ENCODE measurements around the gene ICA1L.
"Not testable (repeated sequence)": the region's sequence is repeated elsewhere in the genome, so short reads cannot be mapped to it uniquely, and the experiment has no call there.

Gene ICA1L

GRCh38 chr2:202909394-202910192 lies 38.0 kb upstream of the ICA1L start:
- no peak for DNase-seq (ENCODE audit: low spot score)
- no peak for TF ChIP-seq CTCF (IDR thresholded peaks at IDR 0.05; ENCODE audit: extremely low read depth, missing control alignments)

GRCh38 chr2:202908186-202908585 lies 36.6 kb upstream of the ICA1L start:
- TF ChIP-seq CTCF (IDR thresholded peaks at IDR 0.05; ENCODE audit: extremely low read depth, missing control alignments), result no peak
- DNase-seq (ENCODE audit: low spot score), result no peak

GRCh38 chr2:202905507-202905906 lies 33.9 kb upstream of the ICA1L start:
- not testable (repeated sequence) for DNase-seq (ENCODE audit: low spot score)

- TF ChIP-seq CTCF (IDR thresholded peaks at IDR 0.05; ENCODE audit: extremely low read depth, missing control alignments), result no peak
- no peak for DNase-seq (ENCODE audit: low spot score)
These were observed 13.6 kb upstream of the ICA1L start for GRCh38 chr2:202885190-202885589.

- no peak for DNase-seq (ENCODE audit: low spot score)
These were observed 12.6 kb upstream of the ICA1L start for GRCh38 chr2:202883987-202884675.

GRCh38 chr2:202881570-202881969 lies 10.0 kb upstream of the ICA1L start:
- DNase-seq (ENCODE audit: low spot score), result no peak
- no peak for TF ChIP-seq CTCF (IDR thresholded peaks at IDR 0.05; ENCODE audit: extremely low read depth, missing control alignments)

More at GRCh38 chr2:202883987-202884675, 12.6 kb upstream of the ICA1L start:
- TF ChIP-seq CTCF (IDR thresholded peaks at IDR 0.05; ENCODE audit: extremely low read depth, missing control alignments), result no peak

GRCh38 chr2:202877699-202878098 lies 6.1 kb upstream of the ICA1L start:
- no peak for TF ChIP-seq CTCF (IDR thresholded peaks at IDR 0.05; ENCODE audit: extremely low read depth, missing control alignments)
- DNase-seq (ENCODE audit: low spot score), result no peak
